HEK293 (cell line): ENCODE results near the gene PKNOX2.

ENCODE experiments used
- BCL11B ChIP-seq: fragments of 450-650 bp; formaldehyde crosslinking; IDR thresholded peaks from 2 replicates; pipeline ENCODE4 v1.5.1; 2016; ENCODE audit warnings: low read depth, missing biosample characterization, missing genetic modification characterization
- HIC1 ChIP-seq: fragments of 450-650 bp; formaldehyde crosslinking; IDR thresholded peaks from 2 replicates; pipeline ENCODE4 v1.5.1; 2016; ENCODE audit warnings: missing biosample characterization, missing genetic modification characterization
- PRDM10 ChIP-seq: fragments of 450-650 bp; formaldehyde crosslinking; IDR thresholded peaks from 2 replicates; pipeline ENCODE4 v1.5.1; 2016; ENCODE audit warnings: missing biosample characterization, missing genetic modification characterization
- PRDM4 ChIP-seq: fragments of 450-650 bp; formaldehyde crosslinking; IDR thresholded peaks from 2 replicates; pipeline ENCODE4 v1.5.1; 2017; ENCODE audit warnings: missing biosample characterization, missing genetic modification characterization
- PRDM6 ChIP-seq: fragments of 450-650 bp; formaldehyde crosslinking; IDR thresholded peaks from 2 replicates; pipeline ENCODE4 v1.5.1; 2017; ENCODE audit warnings: missing biosample characterization, missing genetic modification characterization
- REPIN1 ChIP-seq: fragments of 450-650 bp; formaldehyde crosslinking; IDR thresholded peaks from 2 replicates; pipeline ENCODE4 v1.5.1; 2017; ENCODE audit warnings: missing biosample characterization, missing genetic modification characterization, low read depth
- SCRT1 ChIP-seq: fragments of 450-650 bp; formaldehyde crosslinking; IDR thresholded peaks from 2 replicates; pipeline ENCODE4 v1.5.1; 2016; ENCODE audit warnings: missing biosample characterization, missing genetic modification characterization, borderline replicate concordance
- SP7 ChIP-seq: fragments of 450-650 bp; formaldehyde crosslinking; IDR thresholded peaks from 2 replicates; pipeline ENCODE4 v1.5.1; 2016; ENCODE audit warnings: missing biosample characterization, missing genetic modification characterization
- ZBTB1 ChIP-seq: fragments of 450-650 bp; formaldehyde crosslinking; IDR thresholded peaks from 2 replicates; pipeline ENCODE4 v1.5.1; 2016; ENCODE audit warnings: missing biosample characterization, missing genetic modification characterization
- ZBTB20 ChIP-seq: fragments of 450-650 bp; formaldehyde crosslinking; IDR thresholded peaks from 2 replicates; pipeline ENCODE4 v1.5.1; 2016; ENCODE audit warnings: missing biosample characterization, missing genetic modification characterization
- ZBTB26 ChIP-seq: fragments of 450-650 bp; formaldehyde crosslinking; optimal IDR thresholded peaks from 2 replicates; pipeline ENCODE3; 2016; ENCODE audit warnings: missing biosample characterization, mild to moderate bottlenecking, missing genetic modification characterization
- ZBTB8A ChIP-seq: fragments of 450-650 bp; formaldehyde crosslinking; IDR thresholded peaks from 2 replicates; pipeline ENCODE4 v1.5.1; 2016; ENCODE audit warnings: missing biosample characterization, missing genetic modification characterization
- ZIC2 ChIP-seq: fragments of 450-650 bp; formaldehyde crosslinking; IDR thresholded peaks from 2 replicates; pipeline ENCODE4 v1.5.1; 2016; ENCODE audit warnings: missing biosample characterization, missing genetic modification characterization
- ZNF121 ChIP-seq: fragments of 450-650 bp; formaldehyde crosslinking; IDR thresholded peaks from 2 replicates; pipeline ENCODE4 v1.5.1; 2016; ENCODE audit warnings: missing biosample characterization, missing genetic modification characterization
- ZNF140 ChIP-seq: fragments of 450-650 bp; formaldehyde crosslinking; IDR thresholded peaks from 2 replicates; pipeline ENCODE4 v1.5.1; 2016; ENCODE audit warnings: missing biosample characterization, missing genetic modification characterization
- ZNF157 ChIP-seq: fragments of 450-650 bp; formaldehyde crosslinking; IDR thresholded peaks from 2 replicates; pipeline ENCODE4 v1.5.1; 2016; ENCODE audit warnings: missing biosample characterization, missing genetic modification characterization
- ZNF184 ChIP-seq: fragments of 450-650 bp; IDR thresholded peaks from 2 replicates; pipeline ENCODE4 v1.5.1; 2018; ENCODE audit warnings: missing biosample characterization, mild to moderate bottlenecking, missing genetic modification characterization
- ZNF19 ChIP-seq: fragments of 450-650 bp; formaldehyde crosslinking; IDR thresholded peaks from 2 replicates; pipeline ENCODE4; 2016; ENCODE audit warnings: missing biosample characterization, missing genetic modification characterization, low read depth
- ZNF202 ChIP-seq: fragments of 450-650 bp; formaldehyde crosslinking; IDR thresholded peaks from 2 replicates; pipeline ENCODE4 v1.5.1; 2016; ENCODE audit warnings: missing biosample characterization, missing genetic modification characterization, borderline replicate concordance
- ZNF311 ChIP-seq: fragments of 450-650 bp; formaldehyde crosslinking; IDR thresholded peaks from 2 replicates; pipeline ENCODE4 v1.5.1; 2017; ENCODE audit warnings: missing biosample characterization, missing genetic modification characterization, borderline replicate concordance
- ZNF488 ChIP-seq: fragments of 450-650 bp; formaldehyde crosslinking; IDR thresholded peaks from 2 replicates; pipeline ENCODE4 v1.5.1; 2016; ENCODE audit warnings: missing biosample characterization, missing genetic modification characterization
- ZNF530 ChIP-seq: fragments of 450-650 bp; formaldehyde crosslinking; IDR thresholded peaks from 2 replicates; pipeline ENCODE4 v1.5.1; 2016; ENCODE audit warnings: low read depth, missing biosample characterization, missing genetic modification characterization
- ZNF549 ChIP-seq: fragments of 450-650 bp; IDR thresholded peaks from 2 replicates; pipeline ENCODE4 v1.5.1; 2018; ENCODE audit warnings: missing biosample characterization, missing genetic modification characterization, mild to moderate bottlenecking, inconsistent platforms, moderate library complexity
- ZNF660 ChIP-seq: fragments of 450-650 bp; IDR thresholded peaks from 2 replicates; pipeline ENCODE4 v1.5.1; 2018; ENCODE audit warnings: missing biosample characterization, mild to moderate bottlenecking, missing genetic modification characterization
- ZNF776 ChIP-seq: fragments of 450-650 bp; formaldehyde crosslinking; IDR thresholded peaks from 2 replicates; pipeline ENCODE4 v1.5.0; 2017; ENCODE audit warnings: missing biosample characterization, missing genetic modification characterization, borderline replicate concordance
- ZNF830 ChIP-seq: fragments of 450-650 bp; IDR thresholded peaks from 2 replicates; pipeline ENCODE4 v1.5.0; 2018; ENCODE audit warnings: missing biosample characterization, missing genetic modification characterization, low read depth, mild to moderate bottlenecking, moderate library complexity

PKNOX2 gene

GRCh38 chr11:125164422-125165110, at the start of gene PKNOX2 (continued):
- no peak for TF ChIP-seq PRDM6 (tag by site-specific recombination)
- peak; percentile 41; the same call in 1 of the 2 replicates for TF ChIP-seq ZIC2 (tag by site-specific recombination)
- TF ChIP-seq PRDM10 (tag by site-specific recombination): no peak
- TF ChIP-seq SCRT1 (tag by site-specific recombination): no peak
- no peak for TF ChIP-seq REPIN1 (tag by site-specific recombination)
- no peak for TF ChIP-seq PRDM4
- TF ChIP-seq BCL11B (tag by site-specific recombination): no peak
- peak; percentile 33; the same call in 1 of the 2 replicates for TF ChIP-seq SP7 (tag by site-specific recombination)
- TF ChIP-seq ZNF549 (tag by site-specific recombination): no peak
- TF ChIP-seq ZNF202 (tag by site-specific recombination): no peak
- TF ChIP-seq ZNF19 (tag by site-specific recombination): no peak
- TF ChIP-seq ZNF121 (tag by site-specific recombination): no peak
- peak; percentile 86 for TF ChIP-seq ZBTB26
- TF ChIP-seq ZNF311 (tag by site-specific recombination): no peak
- TF ChIP-seq ZNF830 (tag by site-specific recombination): no peak
- TF ChIP-seq ZBTB1: no peak
- TF ChIP-seq ZNF157 (tag by site-specific recombination): no peak
- TF ChIP-seq ZNF140 (tag by site-specific recombination): no peak
- TF ChIP-seq HIC1 (tag by site-specific recombination): no peak
- no peak for TF ChIP-seq ZBTB20 (tag by site-specific recombination)
- no peak for TF ChIP-seq ZNF184
- no peak for TF ChIP-seq ZNF776 (tag by site-specific recombination)
- 0 out of 2 replicates have a peak, but pooled peaks have one; percentile 25 for TF ChIP-seq ZNF660 (tag by site-specific recombination)
- TF ChIP-seq ZBTB8A (tag by site-specific recombination): 0 out of 2 replicates have a peak, but pooled peaks have one; percentile 9
- TF ChIP-seq ZNF488 (tag by site-specific recombination): no peak
- TF ChIP-seq ZNF530 (tag by site-specific recombination): no peak
